CD14-positive monocyte (primary cell): ENCODE data around the gene WDR70. TPM values are rescaled to one million over a fixed set of nuclear protein-coding genes. Genes with fewer than 3 reads are reported as not detected.
"Not testable (repeated sequence)": the region's sequence is repeated elsewhere in the genome, so short reads cannot be mapped to it uniquely, and the experiment has no call there.

Experiments used
- DNase-seq, 3 donors: peaks; one replicate each; pipeline ENCODE4 v3.0.0-alpha.2; 2011 to 2022
- H2AFZ ChIP-seq: 2 replicates; pipeline ENCODE4 v1.6.0; 2012; ENCODE audit warnings: mild to moderate bottlenecking, low read depth, low read length, inconsistent platforms; ENCODE audit not compliant: insufficient read depth, poor library complexity, severe bottlenecking
- H3K27ac ChIP-seq, 2 donors: 1 replicate in 1 of 2; 2 replicates in 1 of 2; pipeline ENCODE4 v1.5.1; 2012 to 2013; ENCODE audit warnings: low read length in 2 of 2, control low read depth in 1 of 2, inconsistent platforms in 1 of 2, low read depth in 1 of 2, mild to moderate bottlenecking in 1 of 2
- H3K27me3 ChIP-seq, 2 donors: one replicate each; pipeline versions ENCODE4 v1.6.0 to v1.6.1; 2011 to 2013; ENCODE audit warnings: low read length in 2 of 2; ENCODE audit not compliant: control insufficient read depth in 2 of 2, insufficient read depth in 2 of 2
- H3K36me3 ChIP-seq, 2 donors: replicated peaks in 1 of 2; 1 replicate in 1 of 2; 2 replicates in 1 of 2; pipeline versions ENCODE4 v1.5.1 to v1.6.1; 2012 to 2013; ENCODE audit warnings: low read length in 2 of 2, control low read depth in 1 of 2, inconsistent platforms in 1 of 2, mild to moderate bottlenecking in 1 of 2; ENCODE audit not compliant: insufficient read depth in 2 of 2, control insufficient read depth in 1 of 2
- H3K4me1 ChIP-seq, 2 donors: 1 replicate in 1 of 2; 2 replicates in 1 of 2; pipeline versions ENCODE4 v1.5.1 to v1.6.1; 2012 to 2013; ENCODE audit warnings: low read length in 2 of 2, control low read depth in 1 of 2, inconsistent platforms in 1 of 2, mild to moderate bottlenecking in 1 of 2, moderate library complexity in 1 of 2; ENCODE audit not compliant: insufficient read depth in 2 of 2, control insufficient read depth in 1 of 2
- H3K4me2 ChIP-seq: replicated peaks from 2 replicates; pipeline ENCODE3; 2012; ENCODE audit warnings: low read length, moderate library complexity, mild to moderate bottlenecking; ENCODE audit not compliant: poor library complexity, severe bottlenecking; ENCODE audit errors: extremely low read depth
- H3K4me3 ChIP-seq, 3 experiments: fragments of 200-600 bp in 1 of 3; sonication (generic) in 1 of 3; replicated peaks in 1 of 3; 1 replicate in 2 of 3; 2 replicates in 1 of 3; pipeline ENCODE4 v1.5.1; 2011 to 2013; ENCODE audit warnings: low read length in 3 of 3, mild to moderate bottlenecking in 3 of 3, control low read depth in 2 of 3, low read depth in 2 of 3, inconsistent platforms in 1 of 3, moderate library complexity in 1 of 3
- H3K79me2 ChIP-seq: 2 replicates; pipeline ENCODE4 v1.6.0; 2012; ENCODE audit warnings: mild to moderate bottlenecking, control low read depth, inconsistent platforms, low read length, moderate library complexity; ENCODE audit not compliant: insufficient read depth
- H3K9ac ChIP-seq: 2 replicates; pipeline ENCODE4 v1.6.0; 2017; ENCODE audit warnings: low read length, mild to moderate bottlenecking; ENCODE audit not compliant: insufficient read depth, poor library complexity, severe bottlenecking
- H3K9me3 ChIP-seq, 2 donors: replicated peaks in 1 of 2; 1 replicate in 1 of 2; 2 replicates in 1 of 2; pipeline versions ENCODE4 v1.5.1 to v1.6.1; 2012 to 2013; ENCODE audit warnings: low read length in 2 of 2, control low read depth in 1 of 2; ENCODE audit not compliant: control insufficient read depth in 1 of 2, insufficient read depth in 1 of 2
- H4K20me1 ChIP-seq: 2 replicates; pipeline ENCODE4 v1.6.0; 2012; ENCODE audit warnings: mild to moderate bottlenecking, low read length, control low read depth, moderate library complexity; ENCODE audit not compliant: insufficient read depth
- H3K27ac Mint-ChIP-seq, 7 donors: one replicate each; pipeline ENCODE4 v1.8.0; 2020; ENCODE audit warnings: mild to moderate bottlenecking in 7 of 7, mixed read lengths in 7 of 7, moderate library complexity in 6 of 7, inconsistent platforms in 2 of 7
- H3K27me3 Mint-ChIP-seq, 3 donors: one replicate each; pipeline ENCODE4 v1.8.0; 2021 to 2022; ENCODE audit warnings: low read depth in 3 of 3, mild to moderate bottlenecking in 3 of 3, mixed read lengths in 3 of 3, moderate library complexity in 3 of 3, inconsistent platforms in 1 of 3
- H3K36me3 Mint-ChIP-seq, 2 donors: one replicate each; pipeline ENCODE4 v1.8.0; 2020; ENCODE audit warnings: mixed read lengths in 2 of 2, inconsistent platforms in 1 of 2, mild to moderate bottlenecking in 1 of 2
- H3K4me1 Mint-ChIP-seq: one replicate; pipeline ENCODE4 v1.8.0; 2020; ENCODE audit warnings: mild to moderate bottlenecking, mixed read lengths
- H3K4me3 Mint-ChIP-seq, 2 donors: one replicate each; pipeline ENCODE4 v1.8.0; 2020; ENCODE audit warnings: mild to moderate bottlenecking in 2 of 2, mixed read lengths in 2 of 2, moderate library complexity in 1 of 2
- H3K9me3 Mint-ChIP-seq, 7 donors: one replicate each; pipeline ENCODE4 v1.8.0; 2020 to 2022; ENCODE audit warnings: mixed read lengths in 7 of 7, mild to moderate bottlenecking in 6 of 7, moderate library complexity in 6 of 7, inconsistent platforms in 2 of 7
- CTCF ChIP-seq: fragments of 200-600 bp; IDR thresholded peaks from one replicate; pipeline ENCODE4 v1.8.0; 2022; ENCODE audit warnings: antibody characterized with exemption, mild to moderate bottlenecking
- WGBS: methylation state at CpG from one replicate; pipeline ENCODE4 v1.1.5; 2013; ENCODE audit warnings: missing lambda C conversion rate; ENCODE audit not compliant: insufficient coverage; 5-methylcytosine and 5-hydroxymethylcytosine counted together
- intact Hi-C, 2 donors: fragments of 100-400 bp; cut with micrococcal nuclease; formaldehyde crosslinking; loops; one replicate each; pipeline versions ENCODE4 v1.15.0 to v1.15.1; 2023
- polyA plus RNA-seq, 3 donors: library from polyadenylated mRNA; depleted of rRNA in 1 of 3; unstranded in 2 of 3; stranded (reverse) in 1 of 3; fragments of 300-500 nt in 2 of 3; fragments of >200 nt in 1 of 3; fragmentation: Illumina TruSeq in 2 of 3; gene quantifications; 1 replicate in 2 of 3; 2 replicates in 1 of 3; pipeline ENCODE4 v1.2.3, GENCODE V29; 2012 to 2021

WDR70 gene
- polyA plus RNA-seq, 3 donors = 13.1 to 21.0 (median 19.1) TPM

GRCh38 chr5:37517686-37518085, 138.6 kb downstream of the WDR70 start:
- peaks cover 4 to 34% of the 10 kb centered on the region in 2 donors for H3K36me3 ChIP-seq
- H3K9me3 Mint-ChIP-seq = peaks cover 12 to 26% (median 22%) of the 10 kb centered on the region in 7 donors

GRCh38 chr5:37518356-37518755, 139.2 kb downstream of the WDR70 start:
- Mint-ChIP-seq H3K36me3 (peaks cover 32 to 56% of the 10 kb centered on the region in 2 donors), H3K9me3 (peaks cover 14 to 31% (median 27%) of the 10 kb centered on the region in 7 donors)
- H3K27ac ChIP-seq, H3K4me1 ChIP-seq, H3K4me3 ChIP-seq, H3K4me3 Mint-ChIP-seq, H3K9ac ChIP-seq, H3K4me2 ChIP-seq, H3K4me1 Mint-ChIP-seq, H4K20me1 ChIP-seq, H3K27ac Mint-ChIP-seq, H3K79me2 ChIP-seq, H2AFZ ChIP-seq, intact Hi-C loops, H3K27me3 Mint-ChIP-seq, DNase-seq, H3K27me3 ChIP-seq: not testable (repeated sequence)
- H3K36me3 ChIP-seq = peaks cover 4 to 34% of the 10 kb centered on the region in 2 donors
- no CpG with 5 or more reads among the region's 5 CpGs for WGBS
- H3K9me3 ChIP-seq = peaks cover 20 to 25% of the 10 kb centered on the region in 2 donors

More at GRCh38 chr5:37517686-37518085, 138.6 kb downstream of the WDR70 start:
- no peak overlapping the region for H3K27ac Mint-ChIP-seq
- no peak overlapping the region for H3K9ac ChIP-seq
- H3K79me2 ChIP-seq = no peaks in the 10 kb centered on the region
- H3K4me1 ChIP-seq = no peaks in the 10 kb centered on the region
- H3K27ac ChIP-seq = no peak overlapping the region
- no peak overlapping the region for H2AFZ ChIP-seq
- no CpG with 5 or more reads among the region's 3 CpGs for WGBS
- intact Hi-C loops = no loop called here
- H3K9me3 ChIP-seq = peaks cover 18 to 20% of the 10 kb centered on the region in 2 donors
- no peaks in the 10 kb centered on the region for H4K20me1 ChIP-seq
- H3K4me3 ChIP-seq = no peak overlapping the region
- H3K4me2 ChIP-seq = no peak overlapping the region
- TF ChIP-seq CTCF = no peak
- H3K36me3 Mint-ChIP-seq = peaks cover 31 to 53% of the 10 kb centered on the region in 2 donors
- no peaks in the 10 kb centered on the region for H3K27me3 ChIP-seq
- H3K4me3 Mint-ChIP-seq = no peak overlapping the region
- no peaks in the 10 kb centered on the region for H3K4me1 Mint-ChIP-seq
- DNase-seq = no peak
- no peaks in the 10 kb centered on the region for H3K27me3 Mint-ChIP-seq
